ENCODE data around the gene RPS6KA2.

Gene RPS6KA2

GRCh38 chr6:166501246-166501645, 125.8 kb downstream of the RPS6KA2 start:
- no peak for DNase-seq (ENCODE audit: low spot score)

DNA sequence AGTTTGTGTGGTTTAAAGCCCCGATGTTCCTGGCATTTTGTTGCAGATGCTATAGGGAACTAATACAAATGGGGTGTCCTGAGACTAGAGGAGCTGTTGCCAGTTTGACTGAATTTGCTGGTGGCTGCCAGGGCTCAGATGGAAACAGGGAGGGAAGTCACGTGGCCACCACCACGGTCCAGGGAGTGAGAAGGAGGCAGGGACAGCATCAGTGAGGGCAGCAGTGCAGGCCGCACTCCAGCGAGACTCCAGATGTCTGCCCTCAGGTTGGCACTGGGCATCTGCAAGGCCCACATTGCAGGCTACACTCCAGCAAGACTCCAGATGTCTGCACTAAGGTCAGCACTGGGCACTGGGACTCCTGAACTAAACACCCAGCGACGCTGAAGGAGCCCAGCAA, 126.8 kb downstream of the RPS6KA2 start:
- no peak for DNase-seq (ENCODE audit: low spot score)

DNA sequence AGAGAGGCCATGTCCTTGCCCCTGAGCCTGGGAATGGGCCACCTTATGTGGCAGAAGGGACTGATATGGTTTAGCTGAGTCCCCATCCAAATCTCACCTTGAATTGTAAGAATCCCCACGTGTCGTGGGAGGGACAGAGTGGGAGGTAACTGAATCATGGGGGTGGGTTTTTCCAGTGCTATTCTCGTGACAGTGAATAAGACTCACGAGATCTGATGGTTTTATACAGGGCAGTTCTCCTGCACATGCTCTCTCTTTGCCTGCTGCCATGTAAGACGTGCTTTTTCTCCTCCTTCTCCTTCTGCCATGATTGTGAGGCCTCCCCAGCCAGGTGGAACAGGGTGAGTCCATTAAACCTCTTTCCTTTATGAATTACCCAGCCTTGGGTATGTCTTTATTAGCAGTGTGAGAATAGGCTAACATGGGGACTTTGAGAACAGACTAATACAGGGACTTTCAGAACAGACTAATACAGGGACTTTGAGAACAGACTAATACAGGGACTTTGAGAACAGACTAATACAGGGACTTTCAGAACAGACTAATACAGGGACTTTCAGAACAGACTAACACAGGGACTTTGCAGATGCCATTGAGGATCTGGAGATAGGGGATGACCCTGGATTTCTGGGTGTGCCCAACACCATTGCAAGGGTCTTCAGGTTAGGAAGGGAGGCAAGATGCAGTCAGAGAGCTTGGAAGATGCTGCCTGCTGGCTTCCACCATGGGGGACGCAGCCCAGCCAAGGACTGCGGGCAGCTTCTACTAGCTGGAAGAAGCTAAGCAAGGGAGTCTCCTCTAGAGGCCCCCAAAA, 127.5 kb downstream of the RPS6KA2 start:
- DNase-seq (ENCODE audit: low spot score): no peak

DNA sequence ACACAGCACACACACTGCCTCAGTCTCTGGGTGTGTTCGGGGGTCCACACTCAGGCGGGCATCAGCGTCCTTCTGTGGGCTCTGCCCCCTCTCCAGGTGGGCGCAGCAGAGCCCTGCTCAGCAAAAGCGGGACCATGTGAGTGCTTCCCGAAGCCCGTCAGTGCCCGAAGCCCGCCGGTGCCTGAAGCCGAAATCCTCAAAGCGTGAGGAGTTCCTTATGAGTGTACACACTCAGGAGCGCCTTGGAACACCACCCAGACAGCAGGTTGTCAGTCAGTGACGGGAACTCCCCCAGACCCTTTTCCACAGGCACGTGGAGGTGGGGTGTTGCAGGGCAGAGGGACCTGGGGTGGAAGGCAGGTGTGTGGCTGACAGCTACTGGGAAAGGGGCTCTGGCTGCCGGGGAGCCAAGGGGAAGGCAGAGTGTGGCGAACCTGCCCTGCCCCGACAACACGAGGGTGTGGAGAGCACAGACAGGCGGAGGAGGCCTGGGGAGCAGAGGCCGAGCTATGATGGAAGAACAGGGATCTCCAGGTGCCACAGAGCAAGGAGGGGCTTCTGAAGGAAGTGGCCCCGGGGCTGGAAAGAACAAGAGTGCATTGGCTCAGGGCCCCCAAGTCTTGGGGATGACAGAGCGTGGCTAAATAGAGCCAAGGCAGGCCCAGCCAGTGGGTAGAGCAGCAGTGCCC, 128.2 kb downstream of the RPS6KA2 start:
- no peak for DNase-seq (ENCODE audit: low spot score)

DNA sequence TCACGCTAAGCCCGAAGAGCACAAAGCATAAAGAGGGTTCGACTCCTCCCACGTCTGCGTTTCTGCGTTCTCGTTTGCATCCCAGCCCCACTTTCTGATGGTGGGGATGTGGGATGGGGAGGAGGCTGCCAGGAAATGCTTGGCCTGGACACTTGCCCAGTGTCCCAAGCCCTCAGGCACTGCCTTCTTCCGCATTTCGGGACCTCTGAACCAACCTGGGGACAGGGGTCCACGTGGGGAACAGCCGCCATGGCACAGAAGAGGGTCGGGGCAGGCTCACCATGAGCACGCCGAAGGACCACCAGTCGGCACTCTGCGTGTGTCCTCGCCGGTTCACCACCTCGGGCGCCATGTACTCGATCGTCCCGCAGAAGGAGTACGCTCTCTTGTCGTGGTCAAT, 128.8 kb downstream of the RPS6KA2 start:
- no peak for DNase-seq (ENCODE audit: low spot score)

DNA sequence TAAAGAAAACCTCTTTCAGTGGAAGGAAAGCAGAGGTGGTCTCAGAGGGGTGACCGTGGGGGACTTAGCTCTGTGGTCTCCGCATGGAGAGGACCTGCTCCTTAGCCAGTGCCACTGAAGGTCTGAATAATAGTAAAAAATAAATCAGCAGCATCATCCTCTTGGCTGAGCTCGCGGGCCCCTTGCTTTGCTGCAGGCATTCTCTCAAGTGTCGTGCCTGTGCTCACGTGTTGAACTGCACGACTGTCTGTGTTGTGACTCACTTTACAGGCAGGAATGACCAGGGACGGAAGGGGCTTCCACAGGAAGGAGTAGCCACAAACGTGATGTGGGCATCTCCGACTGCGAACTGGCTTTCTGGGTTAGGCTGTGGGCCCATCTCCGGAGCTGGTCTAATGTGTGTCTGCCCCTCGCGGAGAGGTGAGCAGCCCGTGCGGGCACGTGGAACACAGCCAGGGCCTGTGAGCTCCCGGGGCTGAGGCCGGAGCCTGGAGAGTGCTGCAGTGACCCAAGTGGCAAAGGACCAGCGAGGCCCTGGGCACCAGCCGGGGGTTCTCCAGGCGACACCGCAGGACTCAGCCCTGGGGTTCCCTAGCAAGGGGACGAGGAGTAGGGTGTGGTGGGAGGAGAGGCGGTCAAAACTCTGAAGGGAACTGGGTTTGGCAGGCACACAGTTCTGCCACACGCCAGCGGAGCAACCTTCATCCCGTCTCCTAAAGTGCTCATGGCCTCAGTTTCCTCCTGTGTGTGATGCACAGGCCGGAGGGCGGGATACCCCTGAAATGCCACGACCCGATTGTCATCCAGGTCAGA, 129.8 kb downstream of the RPS6KA2 start:
- no peak for DNase-seq (ENCODE audit: low spot score)

GRCh38 chr6:166496460-166496859, 130.6 kb downstream of the RPS6KA2 start:
- no peak for DNase-seq (ENCODE audit: low spot score)

- DNase-seq (ENCODE audit: low spot score): no peak
Observed at GRCh38 chr6:166495487-166496314, 131.3 kb downstream of the RPS6KA2 start.

DNA sequence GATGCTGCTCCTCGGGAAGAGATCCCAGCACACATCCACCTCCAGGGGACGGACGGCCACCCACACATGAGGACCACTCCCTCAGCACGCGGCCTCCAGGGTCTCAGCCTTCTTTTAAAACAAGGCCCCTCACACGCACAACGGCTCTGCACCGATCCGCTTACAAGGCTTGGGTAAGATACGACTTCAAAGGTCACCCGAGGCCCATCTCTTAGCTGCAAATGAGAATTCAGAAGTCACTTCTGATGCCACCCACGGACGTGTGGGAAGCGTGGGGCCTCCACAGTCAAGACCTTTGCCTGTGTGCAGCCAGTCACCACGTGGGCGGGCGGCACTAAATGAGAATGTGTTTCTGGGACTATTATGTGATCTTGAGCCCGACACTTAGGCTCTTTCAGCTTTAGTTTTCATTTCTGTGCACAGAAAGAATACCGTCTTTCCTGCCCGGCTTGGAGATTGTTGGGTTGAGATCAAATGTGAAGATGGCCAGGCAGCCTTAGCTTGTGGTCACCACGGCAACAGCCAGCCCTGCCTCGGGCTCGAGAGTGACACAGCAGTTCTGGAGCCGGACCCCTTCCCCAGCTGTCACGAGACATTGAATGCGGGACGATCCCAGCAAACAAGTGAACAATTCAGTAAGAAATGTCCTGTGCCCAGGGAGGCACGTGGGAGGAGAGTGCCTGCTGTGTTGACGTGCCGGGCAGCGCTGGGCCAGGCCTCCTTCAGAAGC, 132.1 kb downstream of the RPS6KA2 start:
- DNase-seq (ENCODE audit: low spot score): no peak

GRCh38 chr6:166494101-166494441, 133.0 kb downstream of the RPS6KA2 start:
- no peak for DNase-seq (ENCODE audit: low spot score)

- no peak for DNase-seq (ENCODE audit: low spot score)
Observed at GRCh38 chr6:166493427-166494100, 133.5 kb downstream of the RPS6KA2 start.

DNA sequence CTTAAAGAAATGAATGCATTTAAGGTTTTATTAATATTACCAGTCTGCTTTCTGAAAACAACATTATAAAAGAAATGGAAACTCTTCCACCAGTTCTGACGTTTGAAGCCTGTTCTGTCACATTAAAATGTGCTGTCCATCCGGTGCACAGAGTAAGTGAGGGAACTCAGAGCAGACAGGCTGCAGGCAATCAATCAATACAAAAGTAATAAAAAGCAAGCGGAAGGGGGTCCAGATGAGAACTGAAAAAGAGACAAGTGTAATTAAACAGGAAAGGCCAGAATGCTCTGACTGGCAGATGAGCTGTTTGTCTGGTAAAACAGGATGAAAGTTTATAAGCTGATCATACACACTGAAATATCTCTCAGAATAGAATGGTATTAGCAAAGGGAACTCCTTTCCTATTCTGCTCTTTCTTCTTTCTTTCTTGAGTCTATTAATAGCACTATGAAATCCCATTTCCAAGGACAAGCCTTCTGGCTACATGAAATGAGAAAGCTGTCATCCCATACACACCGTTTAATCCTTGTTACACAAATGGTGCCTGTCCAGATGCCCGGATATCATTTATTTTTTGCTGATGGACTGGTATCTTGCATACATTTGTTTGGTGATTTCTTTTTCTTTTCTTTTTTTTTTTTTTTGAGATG, 134.8 kb downstream of the RPS6KA2 start:
- no peak for DNase-seq (ENCODE audit: low spot score)

GRCh38 chr6:166490671-166491500, 136.2 kb downstream of the RPS6KA2 start:
- no peak for DNase-seq (ENCODE audit: low spot score)

GRCh38 chr6:166489301-166490155, 137.5 kb downstream of the RPS6KA2 start:
- DNase-seq (ENCODE audit: low spot score): no peak

GRCh38 chr6:166488701-166489100, 138.3 kb downstream of the RPS6KA2 start:
- DNase-seq (ENCODE audit: low spot score): no peak

- DNase-seq (ENCODE audit: low spot score): no peak
Observed at GRCh38 chr6:166488076-166488685, 138.9 kb downstream of the RPS6KA2 start.

- no peak for DNase-seq (ENCODE audit: low spot score)
Observed at GRCh38 chr6:166487148-166487547, 139.9 kb downstream of the RPS6KA2 start.

DNA sequence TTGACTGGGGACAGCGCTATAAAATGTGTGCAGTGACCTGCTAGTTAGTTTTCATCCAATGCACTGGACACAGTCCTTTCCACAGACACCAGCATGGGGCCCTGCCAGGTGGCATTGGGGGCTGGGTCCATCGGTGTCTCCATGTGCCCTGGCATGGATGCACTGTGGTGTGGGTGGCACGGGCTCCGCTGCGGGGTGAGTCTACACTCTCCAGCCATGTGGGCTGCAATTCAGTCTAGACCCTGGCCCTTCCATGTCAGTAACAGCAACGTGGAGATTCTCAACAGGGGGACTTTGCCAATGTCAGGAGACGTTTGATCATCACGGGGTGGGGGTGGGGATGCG, 140.5 kb downstream of the RPS6KA2 start:
- no peak for DNase-seq (ENCODE audit: low spot score)

All from hematopoietic multipotent progenitor cell treated with erythropoietin and hydrocortisone succinate and interleukin-3 and kit ligand, for 17 days (in vitro differentiated cells).